GM19035 (cell line): ENCODE data around the gene RANBP10.

Experiments
- ATAC-seq: cut with Tn5 transposase; IDR thresholded peaks from one replicate; pipeline ENCODE4 v1.9.1; 2021; ENCODE audit not compliant: unreplicated experiment

Gene RANBP10

DNA sequence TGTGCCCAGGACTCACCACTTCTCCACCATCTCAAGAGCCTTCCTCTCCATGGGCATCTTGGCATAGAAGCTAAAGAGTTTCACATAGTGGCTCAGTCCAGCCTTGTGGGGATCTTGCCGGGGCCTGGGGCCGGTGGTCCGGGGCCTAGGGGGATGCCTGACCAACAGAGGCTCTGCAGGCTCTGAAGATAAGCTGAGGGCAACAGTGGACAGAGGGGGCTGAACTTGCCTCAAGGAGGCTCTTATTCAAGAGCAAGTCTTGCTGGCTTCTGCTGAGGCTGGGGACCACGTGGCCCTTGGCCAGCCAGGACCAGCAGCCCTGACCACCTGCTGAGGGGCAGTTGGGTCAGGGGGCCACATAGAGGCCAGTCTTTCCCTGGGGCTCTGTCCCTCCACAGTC, 22.3 kb upstream of the RANBP10 start:
- ATAC-seq: no peak

GRCh38 chr16:67825906-67826305, 19.5 kb upstream of the RANBP10 start:
- ATAC-seq: no peak

DNA sequence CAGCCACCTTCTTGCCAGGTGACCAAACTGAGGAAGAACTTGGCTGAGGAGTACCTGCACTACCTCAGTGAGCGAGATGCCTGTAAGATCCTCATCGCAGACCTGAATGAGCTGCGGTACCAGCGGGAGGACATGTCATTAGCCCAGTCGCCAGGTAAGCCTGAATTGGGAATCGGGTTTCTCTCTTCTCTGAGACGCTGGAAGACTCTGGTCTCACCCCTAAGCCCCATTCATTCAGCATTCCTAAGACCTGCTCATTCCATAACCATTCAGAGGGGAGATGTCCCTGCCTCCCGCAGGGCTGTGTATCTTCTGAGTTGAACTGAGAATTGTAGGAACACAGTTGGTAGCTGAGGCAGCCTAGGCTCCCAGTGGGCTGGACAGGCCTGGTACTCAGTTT, 18.8 kb upstream of the RANBP10 start:
- ATAC-seq: no peak

DNA sequence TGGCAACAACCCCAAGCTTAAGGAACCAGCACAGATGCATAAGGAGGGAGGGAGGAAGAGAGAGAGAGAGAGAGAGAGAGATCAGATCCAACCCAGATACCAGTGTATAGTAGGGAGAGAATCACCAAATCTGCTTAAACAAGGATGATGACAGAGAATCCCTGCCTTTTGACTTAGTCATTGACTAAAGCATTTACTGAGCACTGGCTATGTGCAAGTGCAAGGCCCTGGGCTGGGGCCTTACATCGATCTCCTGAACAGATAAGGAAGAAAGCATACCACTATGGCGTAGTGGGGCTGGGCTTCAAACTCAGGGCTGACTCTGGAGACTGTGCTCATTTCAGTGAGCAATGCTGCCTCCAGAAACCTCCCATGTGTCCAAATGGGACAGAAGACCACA, 16.2 kb upstream of the RANBP10 start:
- ATAC-seq: no peak

- no peak for ATAC-seq
These were observed 14.4 kb upstream of the RANBP10 start for GRCh38 chr16:67820608-67821259.

GRCh38 chr16:67814567-67814966, 8.2 kb upstream of the RANBP10 start:
- no peak for ATAC-seq

DNA sequence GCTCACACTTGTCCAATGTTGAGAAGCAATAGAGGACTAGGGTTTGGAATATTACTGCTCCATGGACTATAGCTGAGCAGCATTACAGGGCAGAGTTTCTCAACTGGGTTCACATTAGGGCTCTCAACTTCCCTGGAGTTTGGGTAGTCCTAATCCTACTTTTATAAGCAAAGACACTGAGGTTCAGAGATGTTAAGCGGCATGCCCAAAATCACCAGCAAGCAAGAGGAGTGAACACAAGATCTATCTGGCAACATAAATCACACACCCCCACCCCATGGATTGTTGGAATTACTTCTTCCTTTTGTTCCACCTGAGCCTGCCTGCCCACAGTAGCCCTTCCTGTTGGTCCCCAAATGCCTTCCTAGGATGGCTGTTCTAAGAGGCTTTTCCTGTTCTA, 5.5 kb upstream of the RANBP10 start:
- ATAC-seq: no peak

- no peak for ATAC-seq
These were observed 855 bp upstream of the RANBP10 start for GRCh38 chr16:67807148-67807682.

- ATAC-seq: peak; percentile 2
These were observed 487 bp downstream of the RANBP10 start for GRCh38 chr16:67805718-67806427.

DNA sequence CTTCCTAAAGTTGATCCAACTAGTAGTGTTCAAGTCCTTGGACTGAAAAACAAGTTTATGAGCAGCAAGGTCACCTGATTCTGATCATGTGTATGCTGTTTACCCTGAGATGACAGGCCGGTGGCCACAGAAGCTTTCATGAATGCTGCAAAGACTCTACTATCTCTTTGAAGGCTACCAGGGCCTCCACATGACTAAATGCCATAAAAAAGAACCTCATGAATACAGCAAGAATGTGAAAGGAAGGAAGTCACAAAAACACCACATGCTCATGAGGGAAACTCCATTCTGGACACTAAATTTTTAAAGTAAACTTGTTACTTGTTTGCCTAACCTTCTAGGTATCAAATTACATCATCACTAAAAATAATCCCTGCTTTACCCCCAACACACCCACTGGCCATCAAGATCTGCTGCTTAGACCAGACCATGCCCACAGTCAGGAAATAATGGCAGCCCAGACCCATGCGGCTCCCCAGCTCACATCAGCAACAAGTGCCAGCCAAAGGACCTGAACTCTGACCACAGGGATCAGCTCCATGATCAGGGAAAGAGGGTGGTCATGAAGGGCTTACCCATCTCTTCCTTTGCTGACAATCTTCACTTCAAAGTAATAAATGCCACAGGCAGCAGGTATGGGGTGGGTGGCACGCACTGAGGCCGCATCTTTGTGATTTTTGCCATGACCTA, 1.4 kb downstream of the RANBP10 start:
- no peak for ATAC-seq

- no peak for ATAC-seq
These were observed 2.5 kb downstream of the RANBP10 start for GRCh38 chr16:67803894-67804293.

GRCh38 chr16:67801883-67802282, 4.5 kb downstream of the RANBP10 start:
- ATAC-seq: no peak

- no peak for ATAC-seq
These were observed 5.1 kb downstream of the RANBP10 start for GRCh38 chr16:67801241-67801640.

- ATAC-seq: no peak
These were observed 5.9 kb downstream of the RANBP10 start for GRCh38 chr16:67800338-67800926.

DNA sequence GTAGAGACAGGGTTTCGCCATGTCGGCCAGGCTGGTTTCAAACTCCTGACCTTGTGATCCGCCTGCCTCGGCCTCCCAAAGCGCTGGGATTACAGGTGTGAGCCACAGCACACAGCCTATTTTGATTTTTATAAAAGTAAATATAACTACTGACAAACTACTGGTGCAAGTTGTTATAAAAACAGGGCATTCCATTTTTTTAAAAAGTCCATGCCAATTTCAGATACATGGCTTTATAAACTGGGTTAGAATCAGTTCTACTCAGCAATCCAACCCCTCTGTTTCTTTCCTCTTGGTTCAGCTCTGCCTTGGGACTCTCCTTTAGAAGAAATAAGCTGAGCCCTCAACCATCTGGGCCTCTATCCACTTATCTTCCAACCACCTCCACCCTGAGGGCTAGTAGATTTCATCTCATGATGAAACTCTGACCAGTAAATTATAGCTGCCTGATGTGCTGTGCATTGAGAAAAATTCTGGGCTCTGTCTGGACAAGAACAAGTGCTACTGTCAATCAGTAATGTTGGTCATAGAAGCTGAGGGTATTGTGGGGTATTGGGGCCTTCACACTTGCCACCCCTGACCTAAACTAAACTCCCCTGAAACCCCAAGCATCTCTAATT, 10.2 kb downstream of the RANBP10 start:
- ATAC-seq: no peak

DNA sequence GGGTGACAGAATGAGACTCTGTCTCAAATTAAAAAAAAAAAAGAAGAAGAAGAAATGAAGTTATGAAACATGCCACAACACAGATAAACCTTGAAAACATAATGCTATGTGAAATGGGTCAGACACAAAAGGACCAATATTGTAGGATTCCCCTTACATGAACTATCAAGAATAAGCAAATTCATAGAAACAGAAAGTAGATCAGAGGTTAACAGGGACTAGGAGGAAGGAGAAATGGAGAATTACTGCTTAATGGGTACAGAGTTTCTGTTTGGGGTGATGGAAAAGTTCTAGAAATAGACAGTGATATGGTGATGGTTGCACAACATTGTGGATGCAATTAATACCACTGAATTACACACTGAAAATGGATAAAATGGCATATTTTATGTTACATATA, 16.3 kb downstream of the RANBP10 start:
- ATAC-seq: no peak

- no peak for ATAC-seq
These were observed 19.9 kb downstream of the RANBP10 start for GRCh38 chr16:67786491-67786890.

- ATAC-seq: no peak
These were observed 23.0 kb downstream of the RANBP10 start for GRCh38 chr16:67783353-67783725.

GRCh38 chr16:67782567-67783352, 23.6 kb downstream of the RANBP10 start:
- ATAC-seq: no peak

- ATAC-seq: no peak
These were observed 24.8 kb downstream of the RANBP10 start for GRCh38 chr16:67781565-67781921.
